Pancreas (tissue), 10 donors: ENCODE measurements around the gene CDH4. TPM values are rescaled to one million over a fixed set of nuclear protein-coding genes. Genes with fewer than 3 reads are reported as not detected.

Experiments used
- ATAC-seq, 4 donors: fragments of 200-7000 bp; cut with Tn5 transposase; one replicate each; pipeline versions ENCODE4 v1.8.0 to v1.9.1; 2020; ENCODE audit warnings: mild to moderate bottlenecking in 4 of 4, moderate library complexity in 4 of 4
- DNase-seq, 6 donors: peaks; one replicate each; pipeline ENCODE4 v3.0.0-alpha.2; 2020
- FAIRE-seq: peaks from 2 replicates; lab custom pipeline; 2012; peaks lifted over from hg19 to GRCh38; lab: Jason Lieb, UNC
- H3K27ac ChIP-seq, 4 donors: fragments of 200-600 bp; sonication (generic); 1 replicate in 3 of 4; 2 replicates in 1 of 4; pipeline versions ENCODE4 v1.5.0 to v1.8.0; 2020
- H3K27me3 ChIP-seq, 4 donors: fragments of 200-600 bp; one replicate each; pipeline ENCODE4 v1.8.0; 2021
- H3K36me3 ChIP-seq, 3 donors: fragments of 200-600 bp; sonication (generic) in 1 of 3; one replicate each; pipeline versions ENCODE4 v1.5.0 to v1.8.0; 2020 to 2021
- H3K4me1 ChIP-seq, 3 donors: fragments of 200-600 bp; one replicate each; pipeline ENCODE4 v1.8.0; 2021
- H3K4me3 ChIP-seq, 4 donors: fragments of 200-600 bp; sonication (generic) in 2 of 4; one replicate each; pipeline versions ENCODE4 v1.5.0 to v1.8.0; 2020 to 2021
- H3K9me3 ChIP-seq, 4 donors: fragments of 200-600 bp; one replicate each; pipeline ENCODE4 v1.8.0; 2021
- WGBS, 2 donors: extraction: QIAGEN DNeasy Blood & Tissue Kit; methylation state at CpG; one replicate each; pipeline ENCODE4 v1.1.7; 2013; 5-methylcytosine and 5-hydroxymethylcytosine counted together
- intact Hi-C, 3 donors: fragments of 100-400 bp; cut with DNase I; formaldehyde crosslinking; loops; one replicate each; pipeline versions ENCODE4 v1.11.1 to v1.14.2; 2022
- polyA plus RNA-seq, 2 donors: library from polyadenylated mRNA; stranded (reverse); fragments of 200-250 nt; gene quantifications; one replicate each; pipeline ENCODE4 v1.2.3, GENCODE V29; 2013
- total RNA-seq, 6 donors: library from RNA; stranded (reverse); fragmentation: NEBNext Ultra II Directional in 4 of 6; extraction: Animal tissue kit (Norgen Biotek cat#: 25700) in 4 of 6; gene quantifications; one replicate each; pipeline versions ENCODE4 v1.2.1 to v1.2.4, GENCODE V29; 2021 to 2023
- TF ChIP-seq, protein P1 (sequence below), 4 donors: fragments of 200-600 bp; sonication (generic) in 3 of 4; IDR thresholded peaks; one replicate each; pipeline versions ENCODE4 v1.5.0 to v1.8.0; 2021; ENCODE audit warnings: antibody characterized with exemption in 4 of 4
- donor health status: healthy with polysubstance abuse.
- donor health status: DM: no; HTN: no; CAD: no; lungs with moderate emphysema.
- donor health status: DM: no; HTN: no; CAD: no.
- donor health status: control.
- donor health status: control.
- donor health status: Bipolar disorder and iron deficiency.
- donor health status: DM: yes; HTN: yes; CAD: no.
- donor health status: DM: no; HTN: no; CAD: no.
- donor health status: DM: no; HTN: no; CAD: no.
- donor health status: DM: yes; HTN: yes; CAD: no.

The CDH4 gene
- total and polyA plus RNA-seq, 8 donors, result 0.04 to 1.4 (median 0.27) TPM

DNA sequence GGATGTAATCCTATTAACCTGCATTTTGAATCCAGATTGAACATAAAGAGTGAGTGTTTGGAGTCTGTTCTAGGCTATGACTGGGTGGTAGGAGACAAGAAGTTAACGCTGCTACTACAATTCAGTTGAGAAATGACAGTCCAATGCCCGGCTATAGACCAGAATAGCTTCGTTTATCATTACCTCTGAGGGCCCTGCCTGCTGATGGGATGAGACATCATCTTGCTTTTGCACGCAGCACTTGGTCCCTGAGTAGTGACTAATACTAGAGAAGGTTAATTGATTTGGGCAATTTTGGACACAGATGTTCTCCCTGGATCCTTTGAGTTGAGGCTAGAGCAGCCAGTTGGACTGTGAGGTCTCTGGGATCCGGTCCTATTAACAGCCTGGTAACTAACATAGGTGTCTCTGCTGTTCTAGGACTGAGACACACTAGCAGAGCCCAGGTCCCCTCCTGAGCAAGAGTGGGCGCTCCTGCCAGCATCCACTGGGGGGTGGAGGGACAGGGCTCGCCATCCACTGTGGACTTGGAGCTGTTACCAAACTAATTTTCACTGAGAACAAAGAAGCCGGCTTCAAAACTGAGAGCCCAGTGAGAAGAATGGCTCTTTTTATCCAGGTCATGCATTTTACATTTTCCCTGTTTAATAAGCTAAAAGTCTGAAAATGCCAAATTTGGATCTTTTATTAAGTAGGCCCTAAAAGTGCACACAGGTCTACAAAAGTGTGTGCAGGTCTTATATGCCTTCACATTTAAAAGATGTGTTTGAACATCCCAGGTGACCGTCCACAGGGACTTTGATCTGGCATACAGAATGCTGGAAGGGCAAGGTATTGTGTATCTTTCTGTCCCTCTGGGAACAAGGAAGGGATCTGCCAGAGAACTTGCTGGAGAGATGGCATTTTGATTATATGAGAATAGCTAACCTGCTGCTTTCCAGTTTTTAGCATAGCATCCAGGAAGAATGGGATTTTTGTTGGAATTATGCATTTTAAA, 212.5 kb downstream of the CDH4 start:
- H3K27me3 ChIP-seq, result no peaks in the 10 kb centered on the region
- H3K9me3 ChIP-seq, result no peaks in the 10 kb centered on the region
- no peak for DNase-seq
- H3K27ac ChIP-seq, result no peak overlapping the region
- intact Hi-C loops, result no loop called here
- no peak for FAIRE-seq
- 49 to 64% methylated on average over 9 of the region's 9 CpGs for WGBS, 2 donors
- ATAC-seq, result no peak
- H3K36me3 ChIP-seq, result no peaks in the 10 kb centered on the region
- TF ChIP-seq, protein P1, sequence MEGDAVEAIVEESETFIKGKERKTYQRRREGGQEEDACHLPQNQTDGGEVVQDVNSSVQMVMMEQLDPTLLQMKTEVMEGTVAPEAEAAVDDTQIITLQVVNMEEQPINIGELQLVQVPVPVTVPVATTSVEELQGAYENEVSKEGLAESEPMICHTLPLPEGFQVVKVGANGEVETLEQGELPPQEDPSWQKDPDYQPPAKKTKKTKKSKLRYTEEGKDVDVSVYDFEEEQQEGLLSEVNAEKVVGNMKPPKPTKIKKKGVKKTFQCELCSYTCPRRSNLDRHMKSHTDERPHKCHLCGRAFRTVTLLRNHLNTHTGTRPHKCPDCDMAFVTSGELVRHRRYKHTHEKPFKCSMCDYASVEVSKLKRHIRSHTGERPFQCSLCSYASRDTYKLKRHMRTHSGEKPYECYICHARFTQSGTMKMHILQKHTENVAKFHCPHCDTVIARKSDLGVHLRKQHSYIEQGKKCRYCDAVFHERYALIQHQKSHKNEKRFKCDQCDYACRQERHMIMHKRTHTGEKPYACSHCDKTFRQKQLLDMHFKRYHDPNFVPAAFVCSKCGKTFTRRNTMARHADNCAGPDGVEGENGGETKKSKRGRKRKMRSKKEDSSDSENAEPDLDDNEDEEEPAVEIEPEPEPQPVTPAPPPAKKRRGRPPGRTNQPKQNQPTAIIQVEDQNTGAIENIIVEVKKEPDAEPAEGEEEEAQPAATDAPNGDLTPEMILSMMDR (IDR thresholded peaks at IDR 0.05), result no peak
- no peaks in the 10 kb centered on the region for H3K4me1 ChIP-seq
- H3K4me3 ChIP-seq, result no peak overlapping the region

DNA sequence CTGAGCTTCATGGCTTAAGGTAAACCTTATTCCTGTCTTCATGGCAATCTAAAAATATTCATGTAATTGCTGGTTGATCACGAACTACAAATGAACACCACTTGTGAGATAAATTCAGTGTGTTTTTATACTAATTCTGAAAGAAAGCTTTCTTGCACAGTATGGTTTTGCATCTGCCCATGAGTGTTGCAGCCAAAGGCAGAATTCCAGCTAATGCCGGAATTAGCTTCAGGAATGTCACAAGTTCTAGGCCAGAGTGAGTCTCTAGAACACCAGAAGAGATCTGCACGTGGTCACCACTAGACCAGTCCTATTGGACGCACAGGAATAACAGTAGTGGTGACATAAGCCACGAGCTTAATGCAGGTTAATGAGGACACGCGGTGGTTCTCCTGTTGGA, 223.7 kb downstream of the CDH4 start:
- intact Hi-C loops, result no loop called here
- Histone ChIP-seq H3K9me3 (no peaks in the 10 kb centered on the region), H3K27ac (no peak overlapping the region), H3K4me1 (no peaks in the 10 kb centered on the region), H3K4me3 (no peak overlapping the region), H3K27me3 (peaks cover 0 to 11% (median 0%) of the 10 kb centered on the region in 4 donors), H3K36me3 (no peaks in the 10 kb centered on the region)
- DNase-seq (no peak), FAIRE-seq (no peak), ATAC-seq (no peak)
- 62 to 72% methylated on average over 7 of the region's 7 CpGs for whole genome bisulfite sequencing, 2 donors
- TF ChIP-seq, protein P1 (IDR thresholded peaks at IDR 0.05), result no peak

DNA sequence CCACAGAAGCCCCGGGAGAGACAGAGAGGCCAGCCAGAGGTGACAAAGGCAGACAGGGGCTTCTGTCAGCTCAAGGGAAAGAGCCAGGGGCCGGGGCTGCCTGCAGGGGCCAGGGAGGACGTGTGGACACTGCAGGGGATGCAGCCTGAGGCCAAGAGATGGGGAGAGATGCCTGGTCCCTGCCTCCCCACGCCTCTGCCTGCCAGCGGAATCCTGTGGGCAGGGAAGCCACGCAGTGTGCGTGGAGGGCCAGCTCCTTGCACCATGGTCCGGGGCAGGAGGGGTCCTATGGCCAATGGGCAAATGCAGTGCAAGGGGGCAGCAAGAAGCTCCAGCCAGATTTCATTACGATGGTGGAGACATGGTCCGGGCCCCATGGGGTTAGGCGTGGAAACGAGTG, 224.9 kb downstream of the CDH4 start:
- ATAC-seq (no peak), FAIRE-seq (no peak), DNase-seq (no peak)
- intact Hi-C loops, result no loop called here
- Histone ChIP-seq H3K4me3 (no peak overlapping the region), H3K9me3 (no peaks in the 10 kb centered on the region), H3K27me3 (peaks cover 0 to 11% (median 0%) of the 10 kb centered on the region in 4 donors), H3K36me3 (no peaks in the 10 kb centered on the region), H3K27ac (no peak overlapping the region), H3K4me1 (no peaks in the 10 kb centered on the region)
- TF ChIP-seq, protein P1 (IDR thresholded peaks at IDR 0.05), result no peak
- WGBS, 2 donors, result 55 to 64% methylated on average over 12 of the region's 12 CpGs

DNA sequence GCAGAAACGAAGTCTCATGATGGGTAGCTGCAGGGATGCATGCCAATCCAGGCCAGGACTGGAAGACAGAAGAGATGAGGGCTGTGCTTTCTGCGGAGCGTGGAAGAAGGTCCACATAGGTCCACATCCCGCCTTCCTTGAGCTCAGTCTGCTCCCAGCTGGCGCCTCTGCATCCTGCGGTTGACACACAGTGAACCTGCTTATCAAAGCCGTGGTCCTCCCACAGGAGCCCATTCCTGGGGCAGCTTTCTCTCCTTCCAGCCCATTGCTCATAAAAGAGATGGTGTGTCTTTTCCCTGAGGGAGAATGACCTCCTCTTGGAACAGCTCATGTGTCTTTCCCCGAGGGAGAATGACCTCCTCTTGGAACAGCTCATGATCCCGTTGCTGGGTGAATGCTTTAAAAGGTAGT, 225.4 kb downstream of the CDH4 start:
- FAIRE-seq, result no peak
- no peak for ATAC-seq
- TF ChIP-seq, protein P1 (IDR thresholded peaks at IDR 0.05), result no peak
- WGBS, 2 donors, result 56 to 67% methylated on average over 9 of the region's 9 CpGs
- no peaks in the 10 kb centered on the region for H3K9me3 ChIP-seq
- H3K36me3 ChIP-seq, result no peaks in the 10 kb centered on the region
- peaks cover 0 to 6% (median 0%) of the 10 kb centered on the region in 4 donors for H3K27me3 ChIP-seq
- no peak for DNase-seq
- no peaks in the 10 kb centered on the region for H3K4me1 ChIP-seq
- intact Hi-C loops, result no loop called here
- H3K4me3 ChIP-seq, result no peak overlapping the region
- no peak overlapping the region for H3K27ac ChIP-seq

DNA sequence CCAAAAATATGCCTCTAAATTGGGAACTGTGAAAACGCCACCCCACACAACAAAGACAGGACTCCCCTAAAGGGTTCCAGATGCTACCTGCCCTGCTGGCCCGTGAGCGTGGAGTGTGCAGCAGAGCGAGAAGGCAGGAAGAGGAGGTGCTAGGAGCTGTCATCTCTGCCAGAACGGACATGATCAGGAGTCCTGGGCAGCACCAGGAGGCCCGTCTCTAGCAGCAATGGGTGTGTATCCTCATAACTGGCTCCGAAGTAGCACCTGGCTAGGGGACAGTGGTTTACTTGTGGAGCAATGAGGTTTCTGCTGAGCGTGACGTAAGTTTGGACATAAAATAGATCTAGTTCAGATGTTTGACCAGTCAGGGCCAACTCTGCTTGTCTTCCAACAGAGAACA, 226.0 kb downstream of the CDH4 start:
- H3K36me3 ChIP-seq, result no peaks in the 10 kb centered on the region
- H3K4me1 ChIP-seq, result no peaks in the 10 kb centered on the region
- DNase-seq (no peak), ATAC-seq (no peak), FAIRE-seq (no peak)
- peaks cover 0 to 3% (median 0%) of the 10 kb centered on the region in 4 donors for H3K27me3 ChIP-seq
- H3K9me3 ChIP-seq, result no peaks in the 10 kb centered on the region
- intact Hi-C loops, result no loop called here
- no peak overlapping the region for H3K4me3 ChIP-seq
- no peak overlapping the region for H3K27ac ChIP-seq
- TF ChIP-seq, protein P1 (IDR thresholded peaks at IDR 0.05), result no peak
- WGBS, 2 donors, result 53 to 68% methylated on average over 9 of the region's 9 CpGs
